SK-N-SH treated with all-trans-retinoic acid at 6 μM for 48 hours (cell line): ENCODE data around the gene PFKL.

Experiments used
- ZC3H10 ChIP-seq: fragments of 250-450 bp; sonication (Bioruptor Pico); IDR thresholded peaks from 2 replicates; pipeline ENCODE4 v1.5.1; 2021; ENCODE audit warnings: mild to moderate bottlenecking, moderate library complexity
- ZFP3 ChIP-seq: fragments of 250-450 bp; sonication (Bioruptor Pico); IDR thresholded peaks from 2 replicates; pipeline ENCODE4 v1.5.0; 2020; ENCODE audit warnings: mild to moderate bottlenecking, moderate library complexity
- TF ChIP-seq, protein P1 (sequence below): fragments of 250-450 bp; sonication (Bioruptor Pico); IDR thresholded peaks from 2 replicates; pipeline ENCODE4 v1.8.0; 2020; ENCODE audit warnings: mild to moderate bottlenecking, moderate library complexity, borderline replicate concordance

DNA sequence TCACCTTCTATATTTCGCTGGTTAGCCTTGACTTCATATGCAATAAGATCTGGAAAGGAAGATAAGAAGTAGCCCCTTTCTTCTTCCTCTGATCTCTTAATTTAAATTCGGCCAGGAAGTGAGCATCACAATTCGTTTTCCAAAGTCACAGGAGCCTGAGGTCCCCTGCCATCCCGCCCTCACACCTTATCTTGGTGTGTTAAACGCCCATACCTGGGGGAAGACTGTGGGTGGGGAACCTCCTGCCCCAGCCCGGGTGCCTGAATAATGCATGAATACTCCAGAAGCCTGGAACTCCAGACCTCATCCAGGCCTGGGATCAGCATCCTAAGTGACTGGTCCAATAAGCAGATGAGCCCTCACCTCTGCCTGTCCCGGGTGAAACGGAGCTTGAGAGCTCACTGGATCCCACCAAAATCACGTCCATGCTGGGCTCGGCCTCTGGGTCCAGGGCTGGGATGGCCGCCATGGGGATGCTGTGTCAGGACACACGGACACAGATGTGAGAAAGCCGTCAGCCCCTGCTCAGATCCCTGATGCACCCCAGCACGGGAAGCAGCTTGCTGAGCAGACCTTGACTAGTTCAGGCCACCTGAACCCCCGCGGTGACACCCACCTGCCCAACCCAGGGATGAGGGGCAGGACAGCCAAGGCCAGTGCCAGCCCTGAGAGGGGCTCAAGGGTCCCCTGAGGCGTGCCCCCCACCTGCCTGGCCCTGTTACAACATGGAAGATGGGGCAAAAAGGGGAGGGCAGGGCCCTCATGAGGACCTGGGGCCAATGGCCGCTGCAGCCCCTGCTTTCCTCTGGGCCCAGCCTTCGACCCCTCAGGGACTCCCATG, 38.8 kb upstream of the PFKL start:
- TF ChIP-seq ZFP3 (CRISPR knock-in tag), result no peak
- TF ChIP-seq, protein P1, sequence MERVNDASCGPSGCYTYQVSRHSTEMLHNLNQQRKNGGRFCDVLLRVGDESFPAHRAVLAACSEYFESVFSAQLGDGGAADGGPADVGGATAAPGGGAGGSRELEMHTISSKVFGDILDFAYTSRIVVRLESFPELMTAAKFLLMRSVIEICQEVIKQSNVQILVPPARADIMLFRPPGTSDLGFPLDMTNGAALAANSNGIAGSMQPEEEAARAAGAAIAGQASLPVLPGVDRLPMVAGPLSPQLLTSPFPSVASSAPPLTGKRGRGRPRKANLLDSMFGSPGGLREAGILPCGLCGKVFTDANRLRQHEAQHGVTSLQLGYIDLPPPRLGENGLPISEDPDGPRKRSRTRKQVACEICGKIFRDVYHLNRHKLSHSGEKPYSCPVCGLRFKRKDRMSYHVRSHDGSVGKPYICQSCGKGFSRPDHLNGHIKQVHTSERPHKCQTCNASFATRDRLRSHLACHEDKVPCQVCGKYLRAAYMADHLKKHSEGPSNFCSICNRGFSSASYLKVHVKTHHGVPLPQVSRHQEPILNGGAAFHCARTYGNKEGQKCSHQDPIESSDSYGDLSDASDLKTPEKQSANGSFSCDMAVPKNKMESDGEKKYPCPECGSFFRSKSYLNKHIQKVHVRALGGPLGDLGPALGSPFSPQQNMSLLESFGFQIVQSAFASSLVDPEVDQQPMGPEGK (CRISPR knock-in tag), result no peak
- no peak for TF ChIP-seq ZC3H10 (CRISPR knock-in tag)
